ENCODE results near the gene TGFBR3L. TPM values are rescaled to one million over a fixed set of nuclear protein-coding genes. Genes with fewer than 3 reads are reported as not detected.

Gene TGFBR3L
- total and polyA plus RNA-seq, 2 of the 13 experiments (the other 11 are each of a cell fraction or from before 2014, with no cell fraction given) = 0.20 to 1.0 TPM

DNA sequence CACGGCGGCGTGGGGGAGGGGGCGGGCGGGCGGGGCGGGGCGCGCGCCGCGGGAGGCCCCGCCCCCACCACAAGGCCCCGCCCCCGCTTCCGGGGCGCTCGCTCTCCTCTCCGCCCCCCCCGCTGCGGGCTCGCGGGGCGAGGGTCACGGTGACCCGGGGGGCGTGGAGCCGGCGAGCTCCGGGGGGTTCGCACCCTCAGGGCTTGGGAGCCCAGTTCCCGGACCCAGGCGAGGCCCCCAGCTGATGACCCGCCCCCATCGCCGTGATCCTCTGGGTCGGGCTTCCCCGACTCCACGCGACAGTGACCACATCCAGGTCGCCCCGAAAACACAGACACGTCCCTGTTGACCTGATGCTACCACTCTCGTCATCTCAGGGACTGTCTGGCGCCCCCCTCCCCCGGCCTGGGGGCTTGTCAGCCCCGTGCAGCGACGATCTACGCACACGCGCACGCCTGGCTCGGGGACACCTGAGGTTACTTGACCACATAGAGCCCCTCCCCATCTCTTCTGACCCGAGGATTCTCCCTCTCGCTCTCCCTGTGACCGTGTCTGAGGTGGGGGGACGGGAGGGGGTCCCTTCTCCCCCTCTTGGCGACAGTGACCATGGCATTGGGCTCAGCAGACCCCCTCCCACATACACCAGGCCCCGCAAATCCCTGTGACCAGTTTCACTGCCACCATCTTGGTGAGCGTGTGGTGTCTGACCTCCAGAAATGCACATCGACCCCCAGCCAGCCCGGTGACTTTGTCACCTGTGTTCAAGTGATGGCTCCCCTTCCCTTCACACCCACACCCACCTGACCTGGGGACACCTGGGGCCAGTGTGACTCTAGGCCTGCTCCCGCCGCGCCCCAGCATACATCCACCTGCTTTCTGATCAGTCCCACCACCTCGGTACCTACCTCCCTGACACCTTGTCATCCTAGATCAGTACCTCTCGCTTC is 10.3 kb upstream of the TGFBR3L start (continued):
- TF ChIP-seq ZNF282 (IDR thresholded peaks at IDR 0.05; ENCODE audit: partially characterized antibody) (no peak), ETV5 (CRISPR knock-in tag; IDR thresholded peaks at IDR 0.05; ENCODE audit: borderline replicate concordance) (0 out of 2 replicates have a peak, but pooled peaks have one; percentile 32), ZNF33A (CRISPR knock-in tag; IDR thresholded peaks at IDR 0.05; ENCODE audit: borderline replicate concordance) (no peak), KAT8 (CRISPR knock-in tag; IDR thresholded peaks at IDR 0.05) (no peak), ZFP36L1 (CRISPR knock-in tag; IDR thresholded peaks at IDR 0.05) (0 out of 2 replicates have a peak, but pooled peaks have one; percentile 22), ZNF180 (CRISPR knock-in tag; IDR thresholded peaks at IDR 0.05; ENCODE audit: borderline replicate concordance, low read depth) (no peak), ZBTB21 (CRISPR knock-in tag; IDR thresholded peaks at IDR 0.05) (no peak), ZNF432 (CRISPR knock-in tag; IDR thresholded peaks at IDR 0.05; ENCODE audit: borderline replicate concordance) (no peak), YEATS4 (CRISPR knock-in tag; IDR thresholded peaks at IDR 0.05; ENCODE audit: borderline replicate concordance) (no peak), PHF8 (CRISPR knock-in tag; IDR thresholded peaks at IDR 0.05) (no peak; the same call in 1 of the 2 replicates), ZNF335 (CRISPR knock-in tag; IDR thresholded peaks at IDR 0.05) (no peak)
- TF ChIP-seq, protein P1, sequence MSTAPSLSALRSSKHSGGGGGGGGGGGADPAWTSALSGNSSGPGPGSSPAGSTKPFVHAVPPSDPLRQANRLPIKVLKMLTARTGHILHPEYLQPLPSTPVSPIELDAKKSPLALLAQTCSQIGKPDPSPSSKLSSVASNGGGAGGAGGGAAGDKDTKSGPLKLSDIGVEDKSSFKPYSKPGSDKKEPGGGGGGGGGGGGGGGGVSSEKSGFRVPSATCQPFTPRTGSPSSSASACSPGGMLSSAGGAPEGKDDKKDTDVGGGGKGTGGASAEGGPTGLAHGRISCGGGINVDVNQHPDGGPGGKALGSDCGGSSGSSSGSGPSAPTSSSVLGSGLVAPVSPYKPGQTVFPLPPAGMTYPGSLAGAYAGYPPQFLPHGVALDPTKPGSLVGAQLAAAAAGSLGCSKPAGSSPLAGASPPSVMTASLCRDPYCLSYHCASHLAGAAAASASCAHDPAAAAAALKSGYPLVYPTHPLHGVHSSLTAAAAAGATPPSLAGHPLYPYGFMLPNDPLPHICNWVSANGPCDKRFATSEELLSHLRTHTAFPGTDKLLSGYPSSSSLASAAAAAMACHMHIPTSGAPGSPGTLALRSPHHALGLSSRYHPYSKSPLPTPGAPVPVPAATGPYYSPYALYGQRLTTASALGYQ (CRISPR knock-in tag; IDR thresholded peaks at IDR 0.05) = no peak
- TF ChIP-seq, protein P2, sequence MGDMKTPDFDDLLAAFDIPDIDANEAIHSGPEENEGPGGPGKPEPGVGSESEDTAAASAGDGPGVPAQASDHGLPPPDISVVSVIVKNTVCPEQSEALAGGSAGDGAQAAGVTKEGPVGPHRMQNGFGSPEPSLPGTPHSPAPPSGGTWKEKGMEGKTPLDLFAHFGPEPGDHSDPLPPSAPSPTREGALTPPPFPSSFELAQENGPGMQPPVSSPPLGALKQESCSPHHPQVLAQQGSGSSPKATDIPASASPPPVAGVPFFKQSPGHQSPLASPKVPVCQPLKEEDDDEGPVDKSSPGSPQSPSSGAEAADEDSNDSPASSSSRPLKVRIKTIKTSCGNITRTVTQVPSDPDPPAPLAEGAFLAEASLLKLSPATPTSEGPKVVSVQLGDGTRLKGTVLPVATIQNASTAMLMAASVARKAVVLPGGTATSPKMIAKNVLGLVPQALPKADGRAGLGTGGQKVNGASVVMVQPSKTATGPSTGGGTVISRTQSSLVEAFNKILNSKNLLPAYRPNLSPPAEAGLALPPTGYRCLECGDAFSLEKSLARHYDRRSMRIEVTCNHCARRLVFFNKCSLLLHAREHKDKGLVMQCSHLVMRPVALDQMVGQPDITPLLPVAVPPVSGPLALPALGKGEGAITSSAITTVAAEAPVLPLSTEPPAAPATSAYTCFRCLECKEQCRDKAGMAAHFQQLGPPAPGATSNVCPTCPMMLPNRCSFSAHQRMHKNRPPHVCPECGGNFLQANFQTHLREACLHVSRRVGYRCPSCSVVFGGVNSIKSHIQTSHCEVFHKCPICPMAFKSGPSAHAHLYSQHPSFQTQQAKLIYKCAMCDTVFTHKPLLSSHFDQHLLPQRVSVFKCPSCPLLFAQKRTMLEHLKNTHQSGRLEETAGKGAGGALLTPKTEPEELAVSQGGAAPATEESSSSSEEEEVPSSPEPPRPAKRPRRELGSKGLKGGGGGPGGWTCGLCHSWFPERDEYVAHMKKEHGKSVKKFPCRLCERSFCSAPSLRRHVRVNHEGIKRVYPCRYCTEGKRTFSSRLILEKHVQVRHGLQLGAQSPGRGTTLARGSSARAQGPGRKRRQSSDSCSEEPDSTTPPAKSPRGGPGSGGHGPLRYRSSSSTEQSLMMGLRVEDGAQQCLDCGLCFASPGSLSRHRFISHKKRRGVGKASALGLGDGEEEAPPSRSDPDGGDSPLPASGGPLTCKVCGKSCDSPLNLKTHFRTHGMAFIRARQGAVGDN (CRISPR knock-in tag; IDR thresholded peaks at IDR 0.05) = peak; percentile 28; the same call in 1 of the 2 replicates
- TF ChIP-seq, protein P3, sequence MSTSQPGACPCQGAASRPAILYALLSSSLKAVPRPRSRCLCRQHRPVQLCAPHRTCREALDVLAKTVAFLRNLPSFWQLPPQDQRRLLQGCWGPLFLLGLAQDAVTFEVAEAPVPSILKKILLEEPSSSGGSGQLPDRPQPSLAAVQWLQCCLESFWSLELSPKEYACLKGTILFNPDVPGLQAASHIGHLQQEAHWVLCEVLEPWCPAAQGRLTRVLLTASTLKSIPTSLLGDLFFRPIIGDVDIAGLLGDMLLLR (CRISPR knock-in tag; IDR thresholded peaks at IDR 0.05) = 0 out of 2 replicates have a peak, but pooled peaks have one; percentile 23
- TF ChIP-seq, protein P4, sequence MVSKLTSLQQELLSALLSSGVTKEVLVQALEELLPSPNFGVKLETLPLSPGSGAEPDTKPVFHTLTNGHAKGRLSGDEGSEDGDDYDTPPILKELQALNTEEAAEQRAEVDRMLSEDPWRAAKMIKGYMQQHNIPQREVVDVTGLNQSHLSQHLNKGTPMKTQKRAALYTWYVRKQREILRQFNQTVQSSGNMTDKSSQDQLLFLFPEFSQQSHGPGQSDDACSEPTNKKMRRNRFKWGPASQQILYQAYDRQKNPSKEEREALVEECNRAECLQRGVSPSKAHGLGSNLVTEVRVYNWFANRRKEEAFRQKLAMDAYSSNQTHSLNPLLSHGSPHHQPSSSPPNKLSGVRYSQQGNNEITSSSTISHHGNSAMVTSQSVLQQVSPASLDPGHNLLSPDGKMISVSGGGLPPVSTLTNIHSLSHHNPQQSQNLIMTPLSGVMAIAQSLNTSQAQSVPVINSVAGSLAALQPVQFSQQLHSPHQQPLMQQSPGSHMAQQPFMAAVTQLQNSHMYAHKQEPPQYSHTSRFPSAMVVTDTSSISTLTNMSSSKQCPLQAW (CRISPR knock-in tag; IDR thresholded peaks at IDR 0.05) = peak; percentile 65

Measured in HepG2 (cell line).